Mesothelial cell of epicardium (in vitro differentiated cells): ENCODE data around the gene RNF34. TPM values are rescaled to one million over a fixed set of nuclear protein-coding genes. Genes with fewer than 3 reads are reported as not detected.

Experiments
- DNase-seq, 2 experiments: peaks; one replicate each; pipeline ENCODE4 v3.0.0; 2021; ENCODE audit warnings: low spot score in 2 of 2; ENCODE audit not compliant: unreplicated experiment in 2 of 2
- H3K27ac Mint-ChIP-seq: 2 replicates; pipeline ENCODE4 v1.8.0; 2021; ENCODE audit warnings: mixed read lengths
- H3K27me3 Mint-ChIP-seq: 2 replicates; pipeline ENCODE4 v1.8.0; 2021; ENCODE audit warnings: low read depth, mixed read lengths
- H3K36me3 Mint-ChIP-seq: 2 replicates; pipeline ENCODE4 v1.8.0; 2021; ENCODE audit warnings: mixed read lengths
- H3K4me1 Mint-ChIP-seq: 2 replicates; pipeline ENCODE4 v1.8.0; 2021; ENCODE audit warnings: mixed read lengths
- H3K4me3 Mint-ChIP-seq: 2 replicates; pipeline ENCODE4 v1.8.0; 2021; ENCODE audit warnings: mild to moderate bottlenecking, moderate library complexity, mixed read lengths
- H3K9me3 Mint-ChIP-seq: 2 replicates; pipeline ENCODE4 v1.8.0; 2021; ENCODE audit warnings: mixed read lengths
- CTCF ChIP-seq: fragments of 200-600 bp; sonication (generic); IDR thresholded peaks from one replicate; pipeline ENCODE4 v1.5.0; 2021; ENCODE audit warnings: antibody characterized with exemption; ENCODE audit not compliant: unreplicated experiment
- total RNA-seq: library from RNA; stranded (reverse); gene quantifications from 3 replicates; pipeline ENCODE4 v1.2.1, GENCODE V29; 2021

RNF34 gene
- total RNA-seq, 1 donor from 2014 or later = 41.0 TPM

DNA sequence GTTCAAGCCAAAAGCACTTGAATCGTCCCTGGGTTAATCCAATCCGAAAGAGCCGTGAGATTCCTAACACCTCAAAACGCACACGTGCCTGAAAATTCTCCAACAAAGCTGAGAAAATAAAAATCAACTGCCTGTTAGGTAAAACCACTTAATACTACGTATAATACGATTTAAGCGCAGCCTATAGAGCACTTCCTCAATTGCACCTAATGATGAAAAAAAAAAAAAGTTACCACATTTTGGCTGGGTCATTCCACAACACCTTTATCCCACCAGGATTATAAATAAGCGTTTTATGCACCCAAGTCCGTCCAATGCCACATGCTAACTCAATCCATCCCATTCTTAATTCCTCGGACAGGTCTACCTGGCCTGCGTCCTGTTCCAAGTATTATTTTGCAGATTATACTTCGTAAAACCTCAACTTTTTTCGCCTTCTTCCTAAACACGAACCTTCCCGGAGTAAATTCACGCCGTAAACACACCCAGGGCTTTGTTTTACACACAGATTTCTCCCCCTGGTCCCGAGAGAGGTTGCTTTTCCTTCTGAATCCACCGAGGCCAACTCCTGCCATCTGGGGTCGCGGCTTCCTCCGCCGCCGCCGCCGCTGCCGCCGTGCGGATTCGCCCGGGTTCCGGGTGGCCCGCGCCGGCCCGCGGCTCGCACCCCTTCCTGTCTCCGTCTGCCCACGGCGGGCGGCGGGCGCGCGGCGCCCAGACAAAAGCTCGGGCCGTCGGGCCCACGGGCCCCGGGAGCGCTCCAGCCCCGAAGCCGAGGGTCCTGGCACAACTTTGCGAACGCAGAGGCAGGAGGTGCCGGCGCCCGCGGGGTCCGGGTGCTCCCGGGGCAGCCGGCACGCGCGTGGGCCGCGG, 66.2 kb downstream of the RNF34 start:
- H3K4me1 Mint-ChIP-seq = peaks cover 15% of the 10 kb centered on the region

DNA sequence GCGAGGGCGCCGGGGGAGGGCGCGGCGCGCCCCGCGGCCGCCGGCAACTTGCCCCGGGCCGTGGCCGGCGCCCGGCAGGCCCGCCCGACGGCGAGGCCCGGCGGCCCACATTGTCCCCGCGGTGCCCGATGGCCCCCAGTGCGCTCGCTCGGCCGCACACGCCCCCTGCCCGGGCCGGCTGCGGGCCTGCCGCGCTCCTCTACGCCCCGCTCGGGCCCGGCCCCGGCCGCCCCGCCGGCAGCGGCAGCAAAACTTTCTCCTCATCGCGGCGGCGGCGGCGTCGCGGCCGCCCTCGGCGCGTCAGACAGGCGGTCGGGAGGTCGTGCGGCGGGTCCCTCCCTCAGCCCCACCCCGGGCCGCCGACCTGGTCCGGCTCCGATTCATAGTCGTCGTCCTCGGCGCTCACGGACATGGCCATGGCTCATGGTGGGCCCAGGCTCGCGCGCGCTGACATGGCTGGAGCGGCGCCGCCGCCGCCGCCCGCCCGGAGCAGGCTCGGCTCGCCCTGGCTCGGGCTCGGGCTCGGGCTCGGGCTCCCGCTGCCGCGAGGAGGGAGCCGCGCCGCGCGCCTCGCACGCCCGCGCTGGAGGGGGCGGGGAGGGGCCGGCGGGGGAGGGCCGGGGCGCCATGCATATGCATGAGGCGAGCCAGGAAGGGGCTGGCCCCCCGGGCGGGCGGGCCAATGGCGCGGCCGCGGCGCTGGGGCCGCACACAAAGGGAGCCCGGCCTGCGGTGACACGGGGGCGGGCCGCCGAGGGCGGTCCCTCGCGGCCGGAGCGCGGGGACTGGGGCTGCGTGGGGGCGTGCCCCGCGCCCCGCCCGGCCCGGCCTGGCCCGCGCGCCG, 67.1 kb downstream of the RNF34 start:
- H3K4me3 Mint-ChIP-seq = peak overlapping the region; percentile 51
- TF ChIP-seq CTCF = no peak
- DNase-seq = peak; percentile 80 to 87
- H3K4me1 Mint-ChIP-seq = peaks cover 17% of the 10 kb centered on the region
- H3K27me3 Mint-ChIP-seq = no peaks in the 10 kb centered on the region
- H3K9me3 Mint-ChIP-seq = no peaks in the 10 kb centered on the region
- no peak overlapping the region for H3K27ac Mint-ChIP-seq
- H3K36me3 Mint-ChIP-seq = no peaks in the 10 kb centered on the region

More for the DNA sequence above, 66.2 kb downstream of the RNF34 start:
- Mint-ChIP-seq H3K9me3 (no peaks in the 10 kb centered on the region), H3K36me3 (no peaks in the 10 kb centered on the region), H3K27me3 (no peaks in the 10 kb centered on the region), H3K27ac (peak overlapping the region; percentile 90), H3K4me3 (peak overlapping the region; percentile 89)
- TF ChIP-seq CTCF = no peak
- DNase-seq = peak in 1 of 2 experiments; percentile 55

- no peak for TF ChIP-seq CTCF
- Mint-ChIP-seq H3K27me3 (no peaks in the 10 kb centered on the region), H3K4me1 (peaks cover 17% of the 10 kb centered on the region), H3K9me3 (no peaks in the 10 kb centered on the region), H3K4me3 (peak overlapping the region; percentile 55), H3K27ac (no peak overlapping the region), H3K36me3 (no peaks in the 10 kb centered on the region)
- DNase-seq = no peak
Measured at GRCh38 chr12:121467638-121468498, 68.0 kb downstream of the RNF34 start.

DNA sequence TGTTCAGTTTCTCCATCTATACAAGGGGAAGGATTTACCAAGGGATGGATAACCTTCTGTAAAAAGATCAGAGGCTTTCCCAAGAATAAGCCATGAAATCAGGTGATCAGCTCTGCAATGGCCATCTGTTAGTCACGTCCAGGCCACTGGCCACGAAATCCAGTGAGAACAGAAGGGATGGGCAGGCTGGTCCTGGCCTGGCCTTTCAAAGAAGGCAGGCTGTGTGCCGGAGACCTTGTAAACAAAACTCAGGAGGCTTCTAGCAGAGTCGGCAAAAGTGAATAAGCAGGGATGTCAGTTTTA, 68.5 kb downstream of the RNF34 start:
- no peaks in the 10 kb centered on the region for H3K9me3 Mint-ChIP-seq
- no peak overlapping the region for H3K27ac Mint-ChIP-seq
- no peaks in the 10 kb centered on the region for H3K27me3 Mint-ChIP-seq
- no peak for DNase-seq
- no peak for TF ChIP-seq CTCF
- H3K36me3 Mint-ChIP-seq = no peaks in the 10 kb centered on the region
- no peak overlapping the region for H3K4me3 Mint-ChIP-seq
- H3K4me1 Mint-ChIP-seq = peaks cover 17% of the 10 kb centered on the region

DNA sequence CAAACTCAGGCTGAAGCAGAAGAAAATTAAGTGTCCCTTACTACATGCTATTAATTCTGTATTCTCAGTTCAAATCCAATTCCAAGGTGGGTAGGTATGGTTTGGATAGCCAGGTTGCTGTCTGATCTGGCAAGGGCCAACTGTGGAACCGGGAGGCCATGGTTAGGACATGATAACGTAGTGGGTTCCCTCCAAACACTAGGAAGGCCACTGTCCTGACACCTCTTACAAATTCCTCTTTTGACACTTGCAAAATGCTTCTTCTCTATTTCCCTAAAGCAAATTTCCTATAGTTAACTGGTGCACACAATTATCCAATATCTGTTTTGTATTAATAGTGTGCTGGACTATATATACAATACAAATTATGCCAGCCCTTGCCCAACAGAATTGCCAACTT, 70.8 kb downstream of the RNF34 start:
- DNase-seq = no peak
- no peak overlapping the region for H3K4me3 Mint-ChIP-seq
- H3K9me3 Mint-ChIP-seq = no peaks in the 10 kb centered on the region
- no peaks in the 10 kb centered on the region for H3K27me3 Mint-ChIP-seq
- H3K4me1 Mint-ChIP-seq = peaks cover 9% of the 10 kb centered on the region
- no peak for TF ChIP-seq CTCF
- H3K36me3 Mint-ChIP-seq = no peaks in the 10 kb centered on the region
- H3K27ac Mint-ChIP-seq = no peak overlapping the region
